Trophoblast cell (in vitro differentiated cells and primary cell): ENCODE data around the gene PIGA.
"Not testable (repeated sequence)": the region's sequence is repeated elsewhere in the genome, so short reads cannot be mapped to it uniquely, and the experiment has no call there.

Experiments used
- DNase-seq, 2 donors: peaks; one replicate each; pipeline ENCODE4 v3.0.0-alpha.2; 2016
- H2AFZ ChIP-seq: 2 replicates; pipeline ENCODE4 v1.6.1; 2013; ENCODE audit warnings: low read length, moderate library complexity, mild to moderate bottlenecking; ENCODE audit not compliant: insufficient read depth, poor library complexity
- H2AK5ac ChIP-seq: 2 replicates; pipeline ENCODE4 v1.6.1; 2013; ENCODE audit warnings: mild to moderate bottlenecking, low read length
- H2BK120ac ChIP-seq: 2 replicates; pipeline ENCODE4 v1.6.1; 2013; ENCODE audit warnings: low read length, mild to moderate bottlenecking, moderate library complexity; ENCODE audit not compliant: insufficient read depth, poor library complexity
- H2BK12ac ChIP-seq: 2 replicates; pipeline ENCODE4 v1.6.1; 2013; ENCODE audit warnings: mild to moderate bottlenecking, low read length, moderate library complexity
- H2BK5ac ChIP-seq: 2 replicates; pipeline ENCODE4 v1.6.1; 2013; ENCODE audit warnings: low read length, low read depth, moderate library complexity, mild to moderate bottlenecking; ENCODE audit not compliant: poor library complexity
- H3K14ac ChIP-seq: 2 replicates; pipeline ENCODE4 v1.6.1; 2013; ENCODE audit warnings: mild to moderate bottlenecking, low read length
- H3K18ac ChIP-seq: 2 replicates; pipeline ENCODE4 v1.6.1; 2013; ENCODE audit warnings: mild to moderate bottlenecking, low read length
- H3K23ac ChIP-seq: 2 replicates; pipeline ENCODE4 v1.6.1; 2013; ENCODE audit warnings: low read length
- H3K27ac ChIP-seq: 2 replicates; pipeline ENCODE4 v1.5.1; 2013; ENCODE audit warnings: low read depth, mild to moderate bottlenecking, inconsistent platforms, low read length, moderate library complexity
- H3K27me3 ChIP-seq: 2 replicates; pipeline ENCODE4 v1.6.1; 2013; ENCODE audit warnings: inconsistent platforms, mild to moderate bottlenecking, low read length, moderate library complexity; ENCODE audit not compliant: insufficient read depth
- H3K36me3 ChIP-seq, 2 experiments: 1 replicate in 1 of 2; 2 replicates in 1 of 2; pipeline ENCODE4 v1.6.1; 2013; ENCODE audit warnings: low read length in 2 of 2, mild to moderate bottlenecking in 2 of 2, moderate library complexity in 1 of 2; ENCODE audit not compliant: insufficient read depth in 2 of 2, control insufficient read depth in 1 of 2
- H3K4ac ChIP-seq: 2 replicates; pipeline ENCODE4 v1.6.1; 2013; ENCODE audit warnings: low read depth, mild to moderate bottlenecking, low read length, moderate library complexity
- H3K4me1 ChIP-seq, 2 experiments: 1 replicate in 1 of 2; 2 replicates in 1 of 2; pipeline ENCODE4 v1.6.1; 2013; ENCODE audit warnings: low read length in 2 of 2, mild to moderate bottlenecking in 2 of 2, moderate library complexity in 1 of 2; ENCODE audit not compliant: insufficient read depth in 2 of 2, control insufficient read depth in 1 of 2
- H3K4me2 ChIP-seq: 2 replicates; pipeline ENCODE4 v1.6.1; 2013; ENCODE audit warnings: inconsistent platforms, mild to moderate bottlenecking, low read length, moderate library complexity
- H3K4me3 ChIP-seq: 2 replicates; pipeline ENCODE4 v1.5.1; 2013; ENCODE audit warnings: mild to moderate bottlenecking, low read depth, low read length, inconsistent platforms
- H3K79me1 ChIP-seq: one replicate; pipeline ENCODE4 v1.6.1; 2013; ENCODE audit warnings: low read length
- H3K79me2 ChIP-seq: 2 replicates; pipeline ENCODE4 v1.6.1; 2013; ENCODE audit warnings: low read length, mild to moderate bottlenecking; ENCODE audit not compliant: control insufficient read depth, insufficient read depth, poor library complexity
- H3K9ac ChIP-seq: 2 replicates; pipeline ENCODE4 v1.6.1; 2013; ENCODE audit warnings: mild to moderate bottlenecking, low read length
- H3K9me3 ChIP-seq: 2 replicates; pipeline ENCODE4 v1.6.1; 2013; ENCODE audit warnings: low read depth, mild to moderate bottlenecking, control low read depth, inconsistent platforms, low read length; ENCODE audit not compliant: insufficient read depth
- H4K12ac ChIP-seq: 2 replicates; pipeline ENCODE4 v1.6.1; 2013; ENCODE audit warnings: low read depth, mild to moderate bottlenecking, low read length, moderate library complexity
- H4K8ac ChIP-seq: 2 replicates; pipeline ENCODE4 v1.6.1; 2013; ENCODE audit warnings: low read depth, mild to moderate bottlenecking, low read length, moderate library complexity
- H4K91ac ChIP-seq: one replicate; pipeline ENCODE4 v1.6.1; 2013; ENCODE audit warnings: low read depth, mild to moderate bottlenecking, low read length, moderate library complexity
- WGBS: extraction: QIAGEN DNeasy Blood & Tissue Kit; methylation state at CpG from one replicate; pipeline ENCODE4 v1.1.7; 2013; ENCODE audit warnings: missing lambda C conversion rate; ENCODE audit not compliant: insufficient read length, insufficient coverage; ENCODE audit errors: extremely low coverage; 5-methylcytosine and 5-hydroxymethylcytosine counted together

PIGA gene

DNA sequence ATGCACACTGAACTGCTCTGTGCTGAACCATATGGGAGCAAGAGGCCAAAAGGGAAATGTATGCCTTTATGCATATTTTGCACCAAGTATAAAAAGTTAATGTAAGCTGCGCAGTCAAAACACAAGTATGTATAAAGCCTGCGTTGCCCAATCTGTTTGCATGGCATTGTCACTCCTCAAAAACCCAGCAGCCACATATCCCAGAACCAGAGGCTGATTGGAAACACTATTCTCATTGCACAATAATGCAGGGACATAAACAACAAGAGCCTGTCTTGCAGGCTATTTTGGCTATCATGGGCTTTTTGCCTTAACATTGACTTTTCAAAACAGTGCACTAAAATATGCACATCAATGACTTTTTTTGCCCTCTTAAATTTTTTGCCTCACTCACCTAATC is 60.4 kb downstream of the PIGA start:
- Histone ChIP-seq H2AFZ (no peak overlapping the region), H2AK5ac (no peak overlapping the region), H3K4me3 (no peak overlapping the region), H3K36me3 (no peaks in the 10 kb centered on the region), H3K9me3 (no peaks in the 10 kb centered on the region), H2BK5ac (no peak overlapping the region), H3K4ac (no peak overlapping the region), H3K23ac (no peak overlapping the region), H3K9ac (no peak overlapping the region), H4K91ac (no peak overlapping the region), H3K27ac (no peak overlapping the region), H3K4me1 (peaks cover 0 to 3% of the 10 kb centered on the region in 2 experiments), H2BK120ac (no peak overlapping the region), H3K79me2 (no peaks in the 10 kb centered on the region), H3K79me1 (no peaks in the 10 kb centered on the region), H2BK12ac (no peak overlapping the region), H3K4me2 (no peak overlapping the region), H4K12ac (no peak overlapping the region), H3K14ac (no peak overlapping the region), H4K8ac (no peak overlapping the region), H3K18ac (no peak overlapping the region), H3K27me3 (no peaks in the 10 kb centered on the region)
- no CpG with 5 or more reads among the region's 2 CpGs for WGBS
- DNase-seq, result no peak

- not testable (repeated sequence) for H2BK120ac ChIP-seq, H4K91ac ChIP-seq, H3K4me1 ChIP-seq, H3K23ac ChIP-seq, H4K8ac ChIP-seq, H3K4me2 ChIP-seq, H4K12ac ChIP-seq, H3K79me1 ChIP-seq, H3K9me3 ChIP-seq, H3K27ac ChIP-seq, H3K36me3 ChIP-seq, H3K4me3 ChIP-seq, H3K4ac ChIP-seq, H2AFZ ChIP-seq, DNase-seq, H3K27me3 ChIP-seq, H3K18ac ChIP-seq, H3K14ac ChIP-seq, H3K79me2 ChIP-seq, H2AK5ac ChIP-seq, H2BK5ac ChIP-seq, H3K9ac ChIP-seq, H2BK12ac ChIP-seq
- WGBS, result no CpG with 5 or more reads among the region's 10 CpGs
These were observed 62.0 kb downstream of the PIGA start for GRCh38 chrX:15273275-15273674.

- Histone ChIP-seq H4K12ac (no peak overlapping the region), H3K9ac (no peak overlapping the region), H3K18ac (no peak overlapping the region), H2AK5ac (no peak overlapping the region), H3K79me2 (no peaks in the 10 kb centered on the region), H3K4me1 (peaks cover 0 to 7% of the 10 kb centered on the region in 2 experiments), H3K27ac (no peak overlapping the region), H3K36me3 (no peaks in the 10 kb centered on the region), H2AFZ (no peak overlapping the region), H3K27me3 (no peaks in the 10 kb centered on the region), H3K23ac (no peak overlapping the region), H4K91ac (no peak overlapping the region), H3K4me2 (no peak overlapping the region), H3K14ac (no peak overlapping the region), H3K79me1 (no peaks in the 10 kb centered on the region), H2BK120ac (no peak overlapping the region), H4K8ac (no peak overlapping the region), H2BK5ac (no peak overlapping the region), H3K4ac (no peak overlapping the region), H3K4me3 (no peak overlapping the region), H3K9me3 (no peaks in the 10 kb centered on the region), H2BK12ac (no peak overlapping the region)
- DNase-seq, result no peak
- WGBS, result no CpG with 5 or more reads among the region's 1 CpG
These were observed 63.6 kb downstream of the PIGA start for GRCh38 chrX:15271757-15272156.

- H3K4ac ChIP-seq, result no peak within 1 kb of the TSS
- no peaks in the 10 kb centered on the region for H3K79me2 ChIP-seq
- H3K27ac ChIP-seq, result no peak within 1 kb of the TSS
- H3K14ac ChIP-seq, result no peak within 1 kb of the TSS
- no peaks in the 10 kb centered on the region for H3K36me3 ChIP-seq
- peak within 1 kb of the TSS; percentile 70 for H4K8ac ChIP-seq
- H3K79me1 ChIP-seq, result no peaks in the 10 kb centered on the region
- H2BK12ac ChIP-seq, result no peak within 1 kb of the TSS
- H3K23ac ChIP-seq, result no peak within 1 kb of the TSS
- H3K4me2 ChIP-seq, result no peak within 1 kb of the TSS
- H3K4me3 ChIP-seq, result no peak within 1 kb of the TSS
- no peak within 1 kb of the TSS for H2AK5ac ChIP-seq
- no peak within 1 kb of the TSS for H3K18ac ChIP-seq
- H2BK120ac ChIP-seq, result no peak within 1 kb of the TSS
- no peak within 1 kb of the TSS for H2BK5ac ChIP-seq
- no peak within 1 kb of the TSS for H4K12ac ChIP-seq
- no peak within 1 kb of the TSS for H4K91ac ChIP-seq
- peak; percentile 56 to 57 for DNase-seq
- H3K4me1 ChIP-seq, result peaks cover 0 to 7% of the 10 kb centered on the region in 2 experiments
- no peaks in the 10 kb centered on the region for H3K27me3 ChIP-seq
- no peak within 1 kb of the TSS for H2AFZ ChIP-seq
- WGBS, result no CpG with 5 or more reads among the region's 15 CpGs
- no peak within 1 kb of the TSS for H3K9ac ChIP-seq
- no peaks in the 10 kb centered on the region for H3K9me3 ChIP-seq
These were observed 65.5 kb downstream of the PIGA start, which contains the start of gene ASB9 for GRCh38 chrX:15269618-15270521. Gene ASB9 (minus strand): TSS chrX:15270083. CDS start chrX:15269874, 209 bp downstream.
